HepG2 (cell line): ENCODE measurements around the gene AMZ1. TPM values are rescaled to one million over a fixed set of nuclear protein-coding genes. Genes with fewer than 3 reads are reported as not detected.

Experiments used
- ATAC-seq: fragments of 200-7000 bp; cut with Tn5 transposase; 3 replicates; pipeline ENCODE4 v1.9.1; 2020; ENCODE audit warnings: mild to moderate bottlenecking, moderate library complexity
- BruUV-seq: library from RNA; stranded (reverse); fragments of 400-500 nt; replicated peaks from 2 replicates; lab custom pipeline; 2021; lab: Mats Ljungman, UMichigan
- CTCF ChIA-PET: fragments of 300-600 bp; formaldehyde crosslinking; extraction: SDS; loops from one replicate; lab custom pipeline; 2021; ENCODE audit warnings: low total read pairs, inconsistent platforms, low intra/inter-chr PET ratio; lab: Yijun Ruan, JAX
- POLR2A ChIA-PET: fragments of 350-600 bp; sonication (Branson Sonifier 250); formaldehyde crosslinking; loops from one replicate; lab custom pipeline; 2020; ENCODE audit warnings: antibody characterized with exemption, inconsistent platforms; lab: Yijun Ruan, JAX
- DNase-seq: peaks from one replicate; pipeline ENCODE4 v3.0.0-alpha.2; 2015; ENCODE audit warnings: low spot score
- FAIRE-seq: peaks from 3 replicates; lab custom pipeline; 2011; peaks lifted over from hg19 to GRCh38; lab: Jason Lieb, UNC
- H2AFZ ChIP-seq: one replicate; pipeline ENCODE4 v1.6.1; 2011; ENCODE audit warnings: low read length, inconsistent platforms
- H3K27ac ChIP-seq: fragments of 300-600 bp; 3 replicates; pipeline ENCODE4 v1.8.0; 2011; ENCODE audit warnings: mixed run types, mild to moderate bottlenecking, mixed read lengths, low read length, inconsistent platforms; ENCODE audit not compliant: insufficient read depth; ENCODE audit errors: extremely low read length
- H3K27me3 ChIP-seq, 2 experiments: fragments of 200-600 bp in 1 of 2; 2 replicates in 1 of 2; 3 replicates in 1 of 2; pipeline versions ENCODE4 v1.6.0 to v1.8.0; 2011; ENCODE audit warnings: low read length in 2 of 2, mild to moderate bottlenecking in 2 of 2, moderate library complexity in 2 of 2, inconsistent platforms in 1 of 2; ENCODE audit not compliant: insufficient read depth in 2 of 2, control insufficient read depth in 1 of 2
- H3K36me3 ChIP-seq, 2 experiments: fragments of 200-600 bp in 1 of 2; replicated peaks in 1 of 2; 2 replicates in 1 of 2; 3 replicates in 1 of 2; pipeline versions ENCODE4 v1.5.1 to v1.8.0; 2011; ENCODE audit warnings: low read length in 2 of 2, inconsistent platforms in 1 of 2; ENCODE audit not compliant: insufficient read depth in 2 of 2, control insufficient read depth in 1 of 2
- H3K4me1 ChIP-seq: 2 replicates; pipeline ENCODE4 v1.5.1; 2012; ENCODE audit warnings: low read length, inconsistent platforms; ENCODE audit not compliant: insufficient read depth
- H3K4me2 ChIP-seq: 2 replicates; pipeline ENCODE4 v1.6.0; 2011; ENCODE audit warnings: low read depth, low read length, inconsistent platforms
- H3K4me3 ChIP-seq, 3 experiments: fragments of 200-600 bp in 1 of 3; sonication (generic), shearing (Covaris generic) in 1 of 3; replicated peaks in 1 of 3; 2 replicates each; pipeline ENCODE4 v1.5.1; 2011 to 2016; ENCODE audit warnings: low read length in 3 of 3, inconsistent platforms in 2 of 3, low read depth in 2 of 3, mild to moderate bottlenecking in 2 of 3, control low read depth in 1 of 3, mixed read lengths in 1 of 3; ENCODE audit not compliant: insufficient read depth in 1 of 3
- H3K79me2 ChIP-seq: one replicate; pipeline ENCODE4 v1.6.1; 2011; ENCODE audit warnings: low read length, inconsistent platforms; ENCODE audit not compliant: insufficient read depth
- H3K9ac ChIP-seq: 2 replicates; pipeline ENCODE4 v1.6.0; 2011; ENCODE audit warnings: mild to moderate bottlenecking, low read depth, low read length, inconsistent platforms; ENCODE audit not compliant: insufficient read depth
- H3K9me3 ChIP-seq: 2 replicates; pipeline ENCODE4 v1.5.1; 2012; ENCODE audit warnings: mild to moderate bottlenecking, low read length
- H4K20me1 ChIP-seq: 2 replicates; pipeline ENCODE4 v1.6.0; 2011; ENCODE audit warnings: inconsistent platforms, mild to moderate bottlenecking, low read length, moderate library complexity; ENCODE audit not compliant: insufficient read depth
- AGO1 ChIP-seq: fragments of 200-400 bp; formaldehyde crosslinking; IDR thresholded peaks from 2 replicates; pipeline ENCODE4 v1.6.1; 2017; ENCODE audit warnings: mild to moderate bottlenecking, low read depth, low read length, moderate library complexity; ENCODE audit not compliant: poor library complexity, severe bottlenecking
- AGO2 ChIP-seq: fragments of 200-400 bp; formaldehyde crosslinking; optimal IDR thresholded peaks from 2 replicates; pipeline ENCODE3; 2017; ENCODE audit warnings: mild to moderate bottlenecking, low read depth, low read length, moderate library complexity
- AKAP8 ChIP-seq: sonication (generic); formaldehyde crosslinking; IDR thresholded peaks from 2 replicates; pipeline ENCODE4 v1.5.1; 2020; ENCODE audit warnings: mild to moderate bottlenecking, missing genetic modification reagents
- GATAD2A ChIP-seq: IDR thresholded peaks from 2 replicates; pipeline ENCODE4 v1.6.1; 2016
- HMGXB4 ChIP-seq, 2 experiments: sonication (generic) in 1 of 2; formaldehyde crosslinking in 1 of 2; IDR thresholded peaks; 2 replicates each; pipeline versions ENCODE4 v1.4.0 to v1.6.1; 2018 to 2020; ENCODE audit warnings: missing genetic modification reagents in 2 of 2, borderline replicate concordance in 1 of 2, low read depth in 1 of 2, mild to moderate bottlenecking in 1 of 2, missing biosample characterization in 1 of 2
- POLR2G ChIP-seq: fragments of 200-400 bp; formaldehyde crosslinking; IDR thresholded peaks from 2 replicates; pipeline ENCODE4 v1.6.1; 2018; ENCODE audit warnings: mild to moderate bottlenecking, low read depth, low read length, moderate library complexity
- RBFOX2 ChIP-seq: fragments of 200-400 bp; formaldehyde crosslinking; IDR thresholded peaks from 2 replicates; pipeline ENCODE4 v1.6.1; 2017; ENCODE audit warnings: low read depth, mild to moderate bottlenecking, low read length
- RERE ChIP-seq: IDR thresholded peaks from 2 replicates; pipeline ENCODE4 v1.6.1; 2016; ENCODE audit warnings: low read depth, missing genetic modification reagents, missing compliant biosample characterization
- ZNF607 ChIP-seq: sonication (generic); formaldehyde crosslinking; IDR thresholded peaks from 2 replicates; pipeline ENCODE4 v1.5.1; 2020; ENCODE audit warnings: missing genetic modification reagents, mild to moderate bottlenecking, borderline replicate concordance
- WGBS: methylation state at CpG from one replicate; pipeline ENCODE4 v1.1.6; 2017; ENCODE audit warnings: low lambda C conversion rate; 5-methylcytosine and 5-hydroxymethylcytosine counted together
- in situ Hi-C: cut with HindIII; loops from 2 replicates; pipeline ENCODE4 v1.10.0; 2017; ENCODE audit warnings: low pct_unique_long_range_greater_than_20kb; ENCODE audit not compliant: extremely low pct_ligation_motif_present
- intact Hi-C: fragments of 100-400 bp; cut with micrococcal nuclease; formaldehyde crosslinking; loops from one replicate; pipeline ENCODE4 v1.10.0; 2022; ENCODE audit not compliant: unreplicated experiment
- polyA plus RNA-seq, 8 experiments: library from polyadenylated mRNA; depleted of rRNA in 3 of 8; stranded (reverse) in 7 of 8; unstranded in 1 of 8; fragments of >200 nt; fragmentation: Illumina TruSeq in 4 of 8; extraction: Trizol in 4 of 8; gene quantifications; 2 replicates each; pipeline versions ENCODE4 v1.2.1 to v1.2.3, GENCODE V29; 2011 to 2016; ENCODE audit warnings: low read depth in 4 of 8, missing spikeins in 1 of 8, mixed read lengths in 1 of 8; ENCODE audit not compliant: insufficient read depth in 1 of 8
- total RNA-seq, 5 experiments: library from RNA; depleted of rRNA; stranded (reverse); fragments of >200 nt; fragmentation: Illumina TruSeq; extraction: Trizol; gene quantifications; 2 replicates each; pipeline ENCODE4 v1.2.3, GENCODE V29; 2016; ENCODE audit warnings: low read depth in 1 of 5

Gene AMZ1
- total and polyA plus RNA-seq, 2 of the 13 experiments (the other 11 are each of a cell fraction or from before 2014, with no cell fraction given): 0.03 TPM; not detected in 1

- ATAC-seq (no peak), DNase-seq (no peak)
- Histone ChIP-seq H3K4me3 (no peak overlapping the region), H3K27me3 (no peaks in the 10 kb centered on the region), H3K27ac (no peak overlapping the region), H2AFZ (no peak overlapping the region), H3K9ac (no peak overlapping the region), H3K4me1 (no peaks in the 10 kb centered on the region; the same call in 1 of the 2 replicates), H3K36me3 (peaks cover 26 to 47% of the 10 kb centered on the region in 2 experiments)
- BruUV-seq: no TSS peak
- in situ Hi-C loops (no loop called here), intact Hi-C loops (no loop called here)
- TF ChIP-seq GATAD2A (CRISPR knock-in tag): no peak
- peak; percentile 92 for TF ChIP-seq AGO2
- TF ChIP-seq HMGXB4 (CRISPR knock-in tag; IDR thresholded peaks at IDR 0.05; ENCODE audit: borderline replicate concordance in 1 of 2, low read depth in 1 of 2): 0 out of 4 replicates have a peak, but pooled peaks of 1 of the 2 experiments have one; percentile 17
- peak; percentile 57; the same call in 1 of the 2 replicates for TF ChIP-seq AKAP8 (CRISPR knock-in tag)
- TF ChIP-seq AGO1: peak; percentile 40
- peak; percentile 3 for TF ChIP-seq RBFOX2
- TF ChIP-seq POLR2G: peak; percentile 41; the same call in 1 of the 2 replicates
- no peak for TF ChIP-seq ZNF607 (CRISPR knock-in tag)
- no peak for TF ChIP-seq RERE (CRISPR knock-in tag)
- TF ChIP-seq, all 625 proteins: peak for 6
- no peaks in the 10 kb centered on the region for H3K79me2 ChIP-seq
- FAIRE-seq: no peak
- H4K20me1 ChIP-seq: peaks cover 7% of the 10 kb centered on the region; the same call in 1 of the 2 replicates
- ChIA-PET POLR2A (no interaction called here), CTCF (no interaction called here)
- 94% methylated on average over 14 of the region's 29 CpGs for WGBS
- no peak overlapping the region for H3K4me2 ChIP-seq
- H3K9me3 ChIP-seq: no peaks in the 10 kb centered on the region
These were observed 32.0 kb upstream of the AMZ1 start for GRCh38 chr7:2655870-2656614.
